K562 (cell line): ENCODE measurements around the gene MOGAT2. TPM values are rescaled to one million over a fixed set of nuclear protein-coding genes. Genes with fewer than 3 reads are reported as not detected.

Experiments
- DIDO1 ChIP-seq: fragments of 450-650 bp; IDR thresholded peaks from 2 replicates; pipeline ENCODE4 v1.6.1; 2016; ENCODE audit warnings: low read depth, missing biosample characterization, missing genetic modification characterization
- FOXM1 ChIP-seq, 2 experiments: fragments of 450-650 bp in 1 of 2; sonication (generic) in 1 of 2; formaldehyde crosslinking in 1 of 2; IDR thresholded peaks; 2 replicates each; pipeline versions ENCODE4 v1.6.1 to v1.9.0; 2017 to 2022; ENCODE audit warnings: low read depth in 2 of 2, mild to moderate bottlenecking in 2 of 2, missing genetic modification reagents in 1 of 2, moderate library complexity in 1 of 2
- HDAC1 ChIP-seq, 2 experiments: fragments of 450-650 bp; IDR thresholded peaks; 2 replicates each; pipeline ENCODE4 v1.6.1; 2016 to 2017; ENCODE audit warnings: inconsistent platforms in 1 of 2, mild to moderate bottlenecking in 1 of 2, moderate library complexity in 1 of 2
- HLTF ChIP-seq: fragments of 450-650 bp; IDR thresholded peaks from 2 replicates; pipeline ENCODE4 v1.6.1; 2016
- POLR3G ChIP-seq: IDR thresholded peaks from 2 replicates; pipeline ENCODE4 v1.6.1; 2011; ENCODE audit not compliant: insufficient read length, insufficient replicate concordance; ENCODE audit errors: extremely low read depth
- PRMT5 ChIP-seq: sonication (generic); formaldehyde crosslinking; IDR thresholded peaks from 2 replicates; pipeline ENCODE4 v1.5.0; 2020; ENCODE audit warnings: missing genetic modification reagents
- RB1 ChIP-seq: fragments of 450-650 bp; IDR thresholded peaks from 2 replicates; pipeline ENCODE4 v1.6.1; 2017; ENCODE audit warnings: low read depth, mild to moderate bottlenecking
- SUPT5H ChIP-seq: fragments of 450-650 bp; IDR thresholded peaks from 2 replicates; pipeline ENCODE4 v1.6.1; 2016
- polyA plus RNA-seq, 8 experiments: library from polyadenylated mRNA; depleted of rRNA in 4 of 8; stranded (reverse) in 5 of 8; unstranded in 3 of 8; fragments of >200 nt; fragmentation: Nextera tagmentation in 2 of 8; fragmentation: Illumina TruSeq in 1 of 8; extraction: Ambion mirVana in 2 of 8; extraction: Trizol in 1 of 8; gene quantifications; 2 replicates each; pipeline versions ENCODE4 v1.2.1 to v1.2.3, GENCODE V29; 2011 to 2014; ENCODE audit warnings: inconsistent platforms in 1 of 8, missing spikeins in 1 of 8
- total RNA-seq, 7 experiments: library from RNA; depleted of rRNA in 6 of 7; stranded (reverse); fragments of >200 nt in 6 of 7; fragmentation: Illumina TruSeq in 2 of 7; extraction: Trizol in 2 of 7; gene quantifications; 2 replicates each; pipeline versions ENCODE4 v1.2.1 to v1.2.3, GENCODE V29; 2011 to 2021; ENCODE audit warnings: low replicate concordance in 1 of 7
- TF ChIP-seq, protein P1 (sequence below): fragments of 450-650 bp; IDR thresholded peaks from 2 replicates; pipeline ENCODE4 v1.6.1; 2016; ENCODE audit warnings: mild to moderate bottlenecking, moderate library complexity
- TF ChIP-seq, protein P2 (sequence below): fragments of 250-450 bp; sonication (Bioruptor Pico); IDR thresholded peaks from 2 replicates; pipeline ENCODE4 v1.5.0; 2021
- TF ChIP-seq, protein P3 (sequence below): fragments of 250-450 bp; sonication (Bioruptor Pico); IDR thresholded peaks from 2 replicates; pipeline ENCODE4 v1.9.0; 2021; ENCODE audit warnings: mild to moderate bottlenecking, inconsistent platforms

The MOGAT2 gene
- total and polyA plus RNA-seq, 9 of the 15 experiments (the other 6 are each of a cell fraction or from before 2014, with no cell fraction given), result 0.09 TPM; not detected in 7

DNA sequence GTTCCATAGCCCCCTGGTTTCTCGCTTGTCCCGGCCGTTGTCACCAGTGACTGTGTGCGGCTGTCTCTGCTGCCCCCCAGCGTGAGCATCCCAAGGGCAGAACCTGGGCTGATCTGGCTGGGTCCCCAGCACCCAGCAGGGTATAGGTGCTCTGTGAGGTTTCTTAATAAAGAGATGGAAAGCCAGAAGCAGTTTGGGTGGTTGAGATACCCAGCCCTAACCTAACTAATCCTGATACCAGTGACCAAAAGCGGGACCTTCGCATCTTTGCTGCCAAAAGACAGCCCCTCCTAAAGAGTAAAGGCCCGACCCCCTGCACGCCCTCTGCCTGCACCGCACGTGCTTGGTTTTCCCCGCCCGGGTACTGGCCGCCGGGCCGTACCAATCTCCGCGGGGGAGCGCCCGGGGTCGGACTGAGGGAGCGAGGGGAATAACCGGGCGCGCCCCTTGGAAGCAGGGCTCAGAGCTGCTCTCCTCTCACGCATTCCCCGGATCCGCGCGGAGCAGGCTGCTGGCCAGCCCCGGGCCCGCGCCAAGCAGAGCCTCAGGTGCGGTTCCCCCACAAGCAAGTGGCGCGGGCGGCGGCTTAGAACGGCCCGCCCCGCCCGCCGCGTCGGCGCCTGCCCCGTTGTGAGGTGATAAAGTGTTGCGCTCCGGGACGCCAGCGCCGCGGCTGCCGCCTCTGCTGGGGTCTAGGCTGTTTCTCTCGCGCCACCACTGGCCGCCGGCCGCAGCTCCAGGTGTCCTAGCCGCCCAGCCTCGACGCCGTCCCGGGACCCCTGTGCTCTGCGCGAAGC is 50.7 kb downstream of the MOGAT2 start, which contains the start of gene DGAT2 (continued):
- TF ChIP-seq, protein P1, sequence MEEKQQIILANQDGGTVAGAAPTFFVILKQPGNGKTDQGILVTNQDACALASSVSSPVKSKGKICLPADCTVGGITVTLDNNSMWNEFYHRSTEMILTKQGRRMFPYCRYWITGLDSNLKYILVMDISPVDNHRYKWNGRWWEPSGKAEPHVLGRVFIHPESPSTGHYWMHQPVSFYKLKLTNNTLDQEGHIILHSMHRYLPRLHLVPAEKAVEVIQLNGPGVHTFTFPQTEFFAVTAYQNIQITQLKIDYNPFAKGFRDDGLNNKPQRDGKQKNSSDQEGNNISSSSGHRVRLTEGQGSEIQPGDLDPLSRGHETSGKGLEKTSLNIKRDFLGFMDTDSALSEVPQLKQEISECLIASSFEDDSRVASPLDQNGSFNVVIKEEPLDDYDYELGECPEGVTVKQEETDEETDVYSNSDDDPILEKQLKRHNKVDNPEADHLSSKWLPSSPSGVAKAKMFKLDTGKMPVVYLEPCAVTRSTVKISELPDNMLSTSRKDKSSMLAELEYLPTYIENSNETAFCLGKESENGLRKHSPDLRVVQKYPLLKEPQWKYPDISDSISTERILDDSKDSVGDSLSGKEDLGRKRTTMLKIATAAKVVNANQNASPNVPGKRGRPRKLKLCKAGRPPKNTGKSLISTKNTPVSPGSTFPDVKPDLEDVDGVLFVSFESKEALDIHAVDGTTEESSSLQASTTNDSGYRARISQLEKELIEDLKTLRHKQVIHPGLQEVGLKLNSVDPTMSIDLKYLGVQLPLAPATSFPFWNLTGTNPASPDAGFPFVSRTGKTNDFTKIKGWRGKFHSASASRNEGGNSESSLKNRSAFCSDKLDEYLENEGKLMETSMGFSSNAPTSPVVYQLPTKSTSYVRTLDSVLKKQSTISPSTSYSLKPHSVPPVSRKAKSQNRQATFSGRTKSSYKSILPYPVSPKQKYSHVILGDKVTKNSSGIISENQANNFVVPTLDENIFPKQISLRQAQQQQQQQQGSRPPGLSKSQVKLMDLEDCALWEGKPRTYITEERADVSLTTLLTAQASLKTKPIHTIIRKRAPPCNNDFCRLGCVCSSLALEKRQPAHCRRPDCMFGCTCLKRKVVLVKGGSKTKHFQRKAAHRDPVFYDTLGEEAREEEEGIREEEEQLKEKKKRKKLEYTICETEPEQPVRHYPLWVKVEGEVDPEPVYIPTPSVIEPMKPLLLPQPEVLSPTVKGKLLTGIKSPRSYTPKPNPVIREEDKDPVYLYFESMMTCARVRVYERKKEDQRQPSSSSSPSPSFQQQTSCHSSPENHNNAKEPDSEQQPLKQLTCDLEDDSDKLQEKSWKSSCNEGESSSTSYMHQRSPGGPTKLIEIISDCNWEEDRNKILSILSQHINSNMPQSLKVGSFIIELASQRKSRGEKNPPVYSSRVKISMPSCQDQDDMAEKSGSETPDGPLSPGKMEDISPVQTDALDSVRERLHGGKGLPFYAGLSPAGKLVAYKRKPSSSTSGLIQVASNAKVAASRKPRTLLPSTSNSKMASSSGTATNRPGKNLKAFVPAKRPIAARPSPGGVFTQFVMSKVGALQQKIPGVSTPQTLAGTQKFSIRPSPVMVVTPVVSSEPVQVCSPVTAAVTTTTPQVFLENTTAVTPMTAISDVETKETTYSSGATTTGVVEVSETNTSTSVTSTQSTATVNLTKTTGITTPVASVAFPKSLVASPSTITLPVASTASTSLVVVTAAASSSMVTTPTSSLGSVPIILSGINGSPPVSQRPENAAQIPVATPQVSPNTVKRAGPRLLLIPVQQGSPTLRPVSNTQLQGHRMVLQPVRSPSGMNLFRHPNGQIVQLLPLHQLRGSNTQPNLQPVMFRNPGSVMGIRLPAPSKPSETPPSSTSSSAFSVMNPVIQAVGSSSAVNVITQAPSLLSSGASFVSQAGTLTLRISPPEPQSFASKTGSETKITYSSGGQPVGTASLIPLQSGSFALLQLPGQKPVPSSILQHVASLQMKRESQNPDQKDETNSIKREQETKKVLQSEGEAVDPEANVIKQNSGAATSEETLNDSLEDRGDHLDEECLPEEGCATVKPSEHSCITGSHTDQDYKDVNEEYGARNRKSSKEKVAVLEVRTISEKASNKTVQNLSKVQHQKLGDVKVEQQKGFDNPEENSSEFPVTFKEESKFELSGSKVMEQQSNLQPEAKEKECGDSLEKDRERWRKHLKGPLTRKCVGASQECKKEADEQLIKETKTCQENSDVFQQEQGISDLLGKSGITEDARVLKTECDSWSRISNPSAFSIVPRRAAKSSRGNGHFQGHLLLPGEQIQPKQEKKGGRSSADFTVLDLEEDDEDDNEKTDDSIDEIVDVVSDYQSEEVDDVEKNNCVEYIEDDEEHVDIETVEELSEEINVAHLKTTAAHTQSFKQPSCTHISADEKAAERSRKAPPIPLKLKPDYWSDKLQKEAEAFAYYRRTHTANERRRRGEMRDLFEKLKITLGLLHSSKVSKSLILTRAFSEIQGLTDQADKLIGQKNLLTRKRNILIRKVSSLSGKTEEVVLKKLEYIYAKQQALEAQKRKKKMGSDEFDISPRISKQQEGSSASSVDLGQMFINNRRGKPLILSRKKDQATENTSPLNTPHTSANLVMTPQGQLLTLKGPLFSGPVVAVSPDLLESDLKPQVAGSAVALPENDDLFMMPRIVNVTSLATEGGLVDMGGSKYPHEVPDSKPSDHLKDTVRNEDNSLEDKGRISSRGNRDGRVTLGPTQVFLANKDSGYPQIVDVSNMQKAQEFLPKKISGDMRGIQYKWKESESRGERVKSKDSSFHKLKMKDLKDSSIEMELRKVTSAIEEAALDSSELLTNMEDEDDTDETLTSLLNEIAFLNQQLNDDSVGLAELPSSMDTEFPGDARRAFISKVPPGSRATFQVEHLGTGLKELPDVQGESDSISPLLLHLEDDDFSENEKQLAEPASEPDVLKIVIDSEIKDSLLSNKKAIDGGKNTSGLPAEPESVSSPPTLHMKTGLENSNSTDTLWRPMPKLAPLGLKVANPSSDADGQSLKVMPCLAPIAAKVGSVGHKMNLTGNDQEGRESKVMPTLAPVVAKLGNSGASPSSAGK, result peak; percentile 99
- TF ChIP-seq HLTF, result peak; percentile 68; the same call in 1 of the 2 replicates
- TF ChIP-seq RB1, result peak; percentile 94
- peak in 1 of 2 experiments; percentile 48; a peak in 1 of 4 replicates for TF ChIP-seq HDAC1 (IDR thresholded peaks at IDR 0.05)
- TF ChIP-seq, protein P2, sequence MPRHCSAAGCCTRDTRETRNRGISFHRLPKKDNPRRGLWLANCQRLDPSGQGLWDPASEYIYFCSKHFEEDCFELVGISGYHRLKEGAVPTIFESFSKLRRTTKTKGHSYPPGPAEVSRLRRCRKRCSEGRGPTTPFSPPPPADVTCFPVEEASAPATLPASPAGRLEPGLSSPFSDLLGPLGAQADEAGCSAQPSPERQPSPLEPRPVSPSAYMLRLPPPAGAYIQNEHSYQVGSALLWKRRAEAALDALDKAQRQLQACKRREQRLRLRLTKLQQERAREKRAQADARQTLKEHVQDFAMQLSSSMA (CRISPR knock-in tag), result no peak
- TF ChIP-seq, protein P3, sequence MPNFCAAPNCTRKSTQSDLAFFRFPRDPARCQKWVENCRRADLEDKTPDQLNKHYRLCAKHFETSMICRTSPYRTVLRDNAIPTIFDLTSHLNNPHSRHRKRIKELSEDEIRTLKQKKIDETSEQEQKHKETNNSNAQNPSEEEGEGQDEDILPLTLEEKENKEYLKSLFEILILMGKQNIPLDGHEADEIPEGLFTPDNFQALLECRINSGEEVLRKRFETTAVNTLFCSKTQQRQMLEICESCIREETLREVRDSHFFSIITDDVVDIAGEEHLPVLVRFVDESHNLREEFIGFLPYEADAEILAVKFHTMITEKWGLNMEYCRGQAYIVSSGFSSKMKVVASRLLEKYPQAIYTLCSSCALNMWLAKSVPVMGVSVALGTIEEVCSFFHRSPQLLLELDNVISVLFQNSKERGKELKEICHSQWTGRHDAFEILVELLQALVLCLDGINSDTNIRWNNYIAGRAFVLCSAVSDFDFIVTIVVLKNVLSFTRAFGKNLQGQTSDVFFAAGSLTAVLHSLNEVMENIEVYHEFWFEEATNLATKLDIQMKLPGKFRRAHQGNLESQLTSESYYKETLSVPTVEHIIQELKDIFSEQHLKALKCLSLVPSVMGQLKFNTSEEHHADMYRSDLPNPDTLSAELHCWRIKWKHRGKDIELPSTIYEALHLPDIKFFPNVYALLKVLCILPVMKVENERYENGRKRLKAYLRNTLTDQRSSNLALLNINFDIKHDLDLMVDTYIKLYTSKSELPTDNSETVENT, result peak; percentile 32; the same call in 1 of the 2 replicates
- no peak for TF ChIP-seq PRMT5 (CRISPR knock-in tag)
- TF ChIP-seq DIDO1 (tag), result 0 out of 2 replicates have a peak, but pooled peaks have one; percentile 49
- TF ChIP-seq SUPT5H, result no peak
- TF ChIP-seq POLR3G, result no peak
- peak; percentile 56; the same call in 1 of the 2 replicates for TF ChIP-seq FOXM1 (IDR thresholded peaks at IDR 0.05; ENCODE audit: low read depth)
- no peak for TF ChIP-seq FOXM1 (CRISPR knock-in tag; IDR thresholded peaks at IDR 0.05; ENCODE audit: low read depth)
